SK-N-MC (cell line): ENCODE data around the gene ANTXR1.

Experiments used
- DNase-seq: peaks from one replicate; pipeline ENCODE4 v3.0.0-alpha.2; 2011; ENCODE audit warnings: low read depth, low spot score
- H3K27ac ChIP-seq: fragments of 200-600 bp; sonication (generic); 2 replicates; pipeline ENCODE4 v1.5.1; 2016; ENCODE audit warnings: mixed run types
- H3K36me3 ChIP-seq: fragments of 200-600 bp; sonication (generic); 2 replicates; pipeline ENCODE4 v1.6.1; 2017; ENCODE audit warnings: antibody characterized with exemption, low read length, mixed read lengths; ENCODE audit not compliant: insufficient read depth
- H3K4me3 ChIP-seq: fragments of 200-600 bp; sonication (generic); 2 replicates; pipeline ENCODE4 v1.5.1; 2016
- H3K9ac ChIP-seq: fragments of 200-600 bp; sonication (generic); 2 replicates; pipeline ENCODE4 v1.8.0; 2017; ENCODE audit warnings: mixed run types, mixed read lengths; ENCODE audit not compliant: insufficient read length
- H3K9me3 ChIP-seq: fragments of 200-600 bp; sonication (generic); 2 replicates; pipeline ENCODE4 v1.6.1; 2017; ENCODE audit warnings: low read depth, mild to moderate bottlenecking, antibody characterized with exemption, low read length, moderate library complexity, mixed read lengths
- EZH2 ChIP-seq: fragments of 200-600 bp; sonication (generic); IDR thresholded peaks from one replicate; pipeline ENCODE4 v1.6.1; 2017; ENCODE audit warnings: antibody characterized with exemption
- FOXP2 ChIP-seq: optimal IDR thresholded peaks from 2 replicates; pipeline ENCODE3; 2011; ENCODE audit warnings: mild to moderate bottlenecking, moderate library complexity; ENCODE audit not compliant: insufficient read depth; ENCODE audit errors: extremely low read length, control extremely low read depth
- POLR2AphosphoS5 ChIP-seq: IDR thresholded peaks from 2 replicates; pipeline ENCODE4 v1.6.1; 2012; ENCODE audit warnings: mild to moderate bottlenecking, low read depth, low read length, borderline replicate concordance

The ANTXR1 gene

DNA sequence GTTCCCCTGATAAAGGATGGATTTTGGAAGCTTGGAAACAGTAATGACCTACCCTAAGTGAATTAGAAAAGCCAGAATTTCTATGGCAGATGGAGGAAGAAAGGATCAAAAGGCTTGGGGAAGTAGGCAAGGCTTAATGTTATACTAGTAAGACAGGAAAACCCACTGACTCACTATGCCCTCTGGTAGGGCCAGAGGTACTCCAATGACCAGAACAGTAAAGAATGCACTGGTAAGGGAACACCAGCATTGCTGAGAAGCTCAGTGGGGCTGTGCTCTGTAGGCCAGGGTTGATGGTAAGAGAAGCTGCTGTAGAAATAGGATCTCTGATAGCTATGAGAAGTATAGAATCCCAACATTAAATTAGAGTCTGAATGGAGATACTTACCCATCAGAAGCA is 247.7 kb downstream of the ANTXR1 start:
- H3K9me3 ChIP-seq = no peaks in the 10 kb centered on the region
- no peak for DNase-seq
- no peak overlapping the region for H3K27ac ChIP-seq
- H3K4me3 ChIP-seq = no peak overlapping the region
- H3K9ac ChIP-seq = no peak overlapping the region
- TF ChIP-seq POLR2AphosphoS5 = no peak
- no peak for TF ChIP-seq FOXP2
- TF ChIP-seq EZH2 = no peak
- no peaks in the 10 kb centered on the region for H3K36me3 ChIP-seq

DNA sequence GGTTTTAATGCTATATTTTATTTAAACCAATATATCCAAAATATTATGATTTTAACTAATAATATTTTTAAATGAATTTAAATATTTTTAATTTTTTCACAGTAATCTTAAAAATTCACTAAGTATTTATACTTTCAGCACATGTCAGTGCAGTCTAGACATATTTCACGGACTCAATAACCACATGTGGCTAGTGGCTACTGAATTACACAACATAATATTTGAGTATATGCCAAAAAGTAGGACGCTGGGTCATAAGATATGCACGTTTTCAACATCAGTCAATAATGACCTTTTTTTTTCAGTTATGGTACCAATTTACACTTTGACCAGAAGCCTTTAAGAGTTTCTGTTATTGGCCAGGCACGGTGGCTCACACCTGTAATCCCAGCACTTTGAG is 256.4 kb downstream of the ANTXR1 start:
- Histone ChIP-seq H3K4me3 (no peak overlapping the region), H3K36me3 (no peaks in the 10 kb centered on the region), H3K27ac (no peak overlapping the region), H3K9ac (no peak overlapping the region), H3K9me3 (no peaks in the 10 kb centered on the region)
- TF ChIP-seq POLR2AphosphoS5 (no peak), EZH2 (no peak), FOXP2 (no peak)
- no peak for DNase-seq

DNA sequence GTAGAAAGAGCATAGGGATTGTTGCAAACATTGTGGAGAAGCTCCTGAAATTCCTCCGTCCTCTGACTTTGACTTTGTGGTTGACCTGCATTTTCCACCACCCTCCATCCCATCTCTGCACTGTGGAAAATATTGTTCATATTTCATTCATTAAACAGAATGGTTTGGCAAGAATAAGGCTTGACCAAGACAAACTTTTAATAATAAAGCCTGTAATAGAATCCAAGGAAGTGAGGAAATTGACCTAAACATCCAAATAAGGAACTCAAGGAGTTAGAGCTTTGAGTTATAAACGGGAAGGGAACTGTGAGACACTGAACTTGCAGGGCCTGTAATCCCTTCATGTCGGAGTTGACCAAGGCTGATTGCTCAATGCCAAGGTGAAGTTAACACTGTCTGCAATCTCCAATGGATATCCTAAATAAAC is 258.9 kb downstream of the ANTXR1 start:
- Histone ChIP-seq H3K9ac (no peak overlapping the region), H3K4me3 (no peak overlapping the region), H3K9me3 (no peaks in the 10 kb centered on the region), H3K36me3 (no peaks in the 10 kb centered on the region), H3K27ac (no peak overlapping the region)
- DNase-seq = no peak
- TF ChIP-seq EZH2 (no peak), POLR2AphosphoS5 (no peak), FOXP2 (no peak)

DNA sequence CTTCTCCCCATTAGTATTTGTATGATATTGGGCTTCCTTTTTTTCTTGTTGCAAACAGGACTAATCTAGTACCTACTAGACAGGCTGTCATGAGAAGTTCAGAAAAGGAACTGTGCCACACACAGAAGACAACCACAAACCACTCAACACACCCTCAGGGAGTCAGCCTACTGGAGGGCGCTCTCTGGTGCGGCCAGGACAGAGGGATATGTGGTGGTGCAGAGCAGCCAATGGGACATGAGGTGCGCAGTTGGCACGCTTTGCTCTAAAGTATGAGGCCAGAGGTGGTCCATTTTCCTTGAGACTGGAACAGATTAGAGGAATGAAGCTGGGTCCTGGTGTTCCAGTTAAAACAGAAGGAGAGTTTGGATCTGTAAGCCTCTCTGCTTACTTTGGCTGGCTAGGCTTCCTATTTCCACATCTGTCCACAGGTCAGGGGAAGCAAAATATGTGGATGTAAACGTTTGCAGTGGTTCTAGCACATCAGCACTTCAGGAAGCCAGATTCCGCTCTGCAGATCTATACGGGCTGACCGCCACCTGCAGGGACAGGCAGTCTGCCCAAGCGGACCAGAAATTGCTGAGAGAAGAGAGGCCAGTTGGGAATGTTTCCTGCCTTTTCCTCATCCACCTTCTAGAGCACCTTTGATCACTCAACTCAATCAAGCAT is 260.0 kb downstream of the ANTXR1 start:
- Histone ChIP-seq H3K9ac (no peak overlapping the region), H3K4me3 (no peak overlapping the region), H3K9me3 (no peaks in the 10 kb centered on the region), H3K27ac (no peak overlapping the region), H3K36me3 (no peaks in the 10 kb centered on the region)
- no peak for DNase-seq
- no peak for TF ChIP-seq FOXP2
- TF ChIP-seq POLR2AphosphoS5 = no peak
- no peak for TF ChIP-seq EZH2

DNA sequence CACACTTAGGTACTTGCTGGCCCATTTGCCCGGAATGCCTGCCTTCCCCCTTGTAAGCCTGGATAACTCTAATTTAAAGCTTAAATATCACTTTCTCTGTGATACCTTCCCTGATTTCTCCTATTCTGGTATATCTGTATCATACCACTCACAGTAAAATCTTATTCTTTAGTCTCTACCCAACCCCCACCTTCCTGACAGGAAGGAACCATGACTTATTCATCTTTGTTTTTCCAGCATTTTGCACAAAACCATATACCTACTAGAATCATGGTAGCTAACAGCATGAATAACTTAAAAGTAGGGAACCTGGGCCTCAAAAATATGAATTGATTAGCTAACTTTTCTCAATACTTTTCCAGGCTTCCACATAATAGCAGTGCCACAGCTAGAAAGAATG is 262.5 kb downstream of the ANTXR1 start:
- no peak overlapping the region for H3K9ac ChIP-seq
- H3K27ac ChIP-seq = no peak overlapping the region
- no peaks in the 10 kb centered on the region for H3K9me3 ChIP-seq
- no peak for DNase-seq
- TF ChIP-seq POLR2AphosphoS5 (no peak), FOXP2 (no peak), EZH2 (no peak)
- H3K4me3 ChIP-seq = no peak overlapping the region
- H3K36me3 ChIP-seq = no peaks in the 10 kb centered on the region

DNA sequence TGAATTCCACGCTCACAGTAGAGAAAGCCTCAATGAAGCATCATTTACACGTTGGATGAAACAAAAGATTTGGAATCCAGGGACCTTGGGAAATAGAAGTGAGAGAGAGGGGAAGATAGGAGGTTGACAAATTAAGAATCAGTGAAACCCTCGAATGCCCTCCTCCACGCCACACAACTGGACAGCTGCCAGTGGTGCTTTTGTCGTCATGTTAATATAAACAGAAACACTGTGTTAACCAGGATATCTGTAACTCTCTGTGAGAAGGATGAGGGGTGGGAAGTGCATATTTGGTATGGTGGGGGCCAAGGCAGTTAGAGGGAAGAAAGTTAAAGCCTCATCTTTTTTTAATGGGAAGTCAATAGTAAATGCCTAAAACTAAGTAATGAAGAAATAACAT is 265.4 kb downstream of the ANTXR1 start:
- Histone ChIP-seq H3K4me3 (no peak overlapping the region), H3K9ac (no peak overlapping the region), H3K27ac (no peak overlapping the region), H3K36me3 (no peaks in the 10 kb centered on the region), H3K9me3 (no peaks in the 10 kb centered on the region)
- TF ChIP-seq FOXP2 (no peak), POLR2AphosphoS5 (no peak), EZH2 (no peak)
- no peak for DNase-seq

DNA sequence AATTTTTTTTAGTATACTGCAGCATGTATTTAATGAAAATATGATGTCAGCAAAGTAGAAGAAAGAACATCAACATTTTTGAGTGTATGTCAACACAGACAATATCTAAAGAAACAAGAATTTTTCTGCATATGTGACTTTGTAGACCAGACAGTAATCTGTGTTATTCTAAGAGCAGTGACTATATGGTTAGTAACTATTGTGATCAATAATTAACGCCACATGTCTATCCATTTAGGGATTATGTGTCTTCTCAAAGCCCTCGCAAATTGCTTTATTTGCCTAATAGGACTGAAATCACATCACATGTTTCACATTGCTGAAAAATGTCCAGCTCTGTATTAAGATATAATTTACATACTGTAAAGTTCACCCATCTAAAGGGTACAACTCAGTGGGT is 266.2 kb downstream of the ANTXR1 start:
- no peak overlapping the region for H3K9ac ChIP-seq
- no peak overlapping the region for H3K4me3 ChIP-seq
- no peaks in the 10 kb centered on the region for H3K36me3 ChIP-seq
- no peak overlapping the region for H3K27ac ChIP-seq
- TF ChIP-seq POLR2AphosphoS5 (no peak), EZH2 (no peak), FOXP2 (no peak)
- DNase-seq = no peak
- no peaks in the 10 kb centered on the region for H3K9me3 ChIP-seq

DNA sequence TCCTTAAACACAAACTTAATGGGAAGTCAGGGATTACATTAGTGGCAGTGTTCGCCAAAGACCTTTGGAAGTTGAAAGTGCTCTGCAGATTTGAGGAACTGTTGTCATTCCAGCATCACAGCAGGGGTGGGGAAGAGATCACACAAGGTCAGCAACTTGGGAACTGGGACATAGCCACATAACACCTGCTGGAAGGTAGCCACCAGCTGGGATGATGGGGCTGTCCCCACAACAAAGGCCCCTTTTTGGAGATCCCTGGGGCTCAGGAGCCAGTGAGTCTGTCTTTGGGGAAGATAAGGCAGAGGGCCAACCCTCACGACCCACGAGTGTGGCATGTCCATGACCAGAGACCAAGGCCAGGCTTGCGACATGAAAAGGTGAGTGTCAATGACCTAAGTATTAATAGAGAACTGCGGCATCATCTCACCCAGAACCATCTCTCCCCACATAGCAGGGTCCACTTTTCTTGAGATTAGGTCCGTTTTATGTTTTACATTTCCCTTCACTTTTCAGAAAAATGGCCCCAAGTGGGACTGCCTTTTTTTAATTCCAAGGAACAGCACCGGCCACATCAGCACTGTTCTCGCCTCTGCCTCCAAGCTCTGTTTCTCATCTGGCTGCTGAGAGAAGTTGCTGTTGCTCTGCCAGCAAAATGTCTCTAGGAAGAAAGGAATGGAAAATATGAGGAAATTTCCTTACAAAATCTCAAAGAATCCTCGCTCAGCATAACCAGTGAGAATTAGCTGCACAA is 267.1 kb downstream of the ANTXR1 start:
- no peaks in the 10 kb centered on the region for H3K36me3 ChIP-seq
- H3K9ac ChIP-seq = no peak overlapping the region
- TF ChIP-seq POLR2AphosphoS5 (no peak), EZH2 (no peak), FOXP2 (no peak)
- no peak overlapping the region for H3K4me3 ChIP-seq
- no peaks in the 10 kb centered on the region for H3K9me3 ChIP-seq
- no peak overlapping the region for H3K27ac ChIP-seq
- no peak for DNase-seq
